Naive thymus-derived CD4-positive, alpha-beta T cell (primary cell): ENCODE data around the gene KLHDC9. TPM values are rescaled to one million over a fixed set of nuclear protein-coding genes. Genes with fewer than 3 reads are reported as not detected.
A peak's percentile ranks its signal among the peaks of the same experiment; 100 is the strongest.

Experiments used
- ATAC-seq: fragments of 150-1000 bp; cut with Tn5 transposase; 2 replicates; pipeline ENCODE4 v1.10.0; 2021; ENCODE audit warnings: mild to moderate bottlenecking, moderate library complexity
- CTCF ChIA-PET: fragments of 350-600 bp; sonication (Branson Sonifier 250); formaldehyde crosslinking; loops from one replicate; lab custom pipeline; 2021; ENCODE audit warnings: antibody characterized with exemption; lab: Charles Lee
- POLR2A ChIA-PET: fragments of 350-600 bp; sonication (Branson Sonifier 250); formaldehyde crosslinking; loops from one replicate; lab custom pipeline; 2021; ENCODE audit warnings: antibody characterized with exemption, inconsistent platforms; lab: Charles Lee
- DNase-seq, 9 donors: peaks; one replicate each; pipeline versions ENCODE4 v3.0.0 to v3.0.0-alpha.2; 2020 to 2022; ENCODE audit warnings: mixed read lengths in 1 of 9
- H3K27ac ChIP-seq: one replicate; pipeline ENCODE4 v1.7.0; 2013; ENCODE audit warnings: mild to moderate bottlenecking, low read depth, low read length, moderate library complexity
- H3K27me3 ChIP-seq, 2 donors: one replicate each; pipeline ENCODE4 v1.7.0; 2013; ENCODE audit warnings: low read length in 2 of 2, mild to moderate bottlenecking in 2 of 2, moderate library complexity in 2 of 2; ENCODE audit not compliant: control insufficient read depth in 2 of 2, insufficient read depth in 2 of 2
- H3K36me3 ChIP-seq, 3 experiments: 1 replicate in 2 of 3; 2 replicates in 1 of 3; pipeline ENCODE4 v1.7.0; 2013; ENCODE audit warnings: low read length in 3 of 3, mild to moderate bottlenecking in 3 of 3, moderate library complexity in 1 of 3; ENCODE audit not compliant: insufficient read depth in 3 of 3, control insufficient read depth in 2 of 3
- H3K4me1 ChIP-seq, 2 donors: one replicate each; pipeline ENCODE4 v1.7.0; 2013; ENCODE audit warnings: low read length in 2 of 2, mild to moderate bottlenecking in 2 of 2, moderate library complexity in 1 of 2; ENCODE audit not compliant: control insufficient read depth in 2 of 2, insufficient read depth in 2 of 2
- H3K4me3 ChIP-seq: 2 replicates; pipeline ENCODE4 v1.7.0; 2013; ENCODE audit warnings: mild to moderate bottlenecking, low read length
- H3K9me3 ChIP-seq, 3 experiments: 1 replicate in 2 of 3; 2 replicates in 1 of 3; pipeline ENCODE4 v1.7.0; 2013; ENCODE audit warnings: low read length in 3 of 3; ENCODE audit not compliant: control insufficient read depth in 2 of 3
- H3K27ac Mint-ChIP-seq, 9 donors: one replicate each; pipeline ENCODE4 v1.8.0; 2020 to 2022; ENCODE audit warnings: mixed read lengths in 9 of 9, mild to moderate bottlenecking in 8 of 9, moderate library complexity in 5 of 9, inconsistent platforms in 2 of 9
- H3K27me3 Mint-ChIP-seq, 5 donors: one replicate each; pipeline ENCODE4 v1.8.0; 2021 to 2022; ENCODE audit warnings: mixed read lengths in 5 of 5, mild to moderate bottlenecking in 1 of 5
- H3K36me3 Mint-ChIP-seq, 5 donors: one replicate each; pipeline ENCODE4 v1.8.0; 2020 to 2022; ENCODE audit warnings: mixed read lengths in 5 of 5, mild to moderate bottlenecking in 3 of 5, inconsistent platforms in 1 of 5
- H3K4me1 Mint-ChIP-seq, 7 donors: one replicate each; pipeline ENCODE4 v1.8.0; 2020 to 2022; ENCODE audit warnings: mixed read lengths in 7 of 7, mild to moderate bottlenecking in 3 of 7, inconsistent platforms in 1 of 7
- H3K4me3 Mint-ChIP-seq, 10 donors: one replicate each; pipeline ENCODE4 v1.8.0; 2020 to 2022; ENCODE audit warnings: mild to moderate bottlenecking in 10 of 10, mixed read lengths in 10 of 10, moderate library complexity in 6 of 10, inconsistent platforms in 2 of 10
- H3K9me3 Mint-ChIP-seq, 11 donors: one replicate each; pipeline ENCODE4 v1.8.0; 2020 to 2022; ENCODE audit warnings: mixed read lengths in 11 of 11, mild to moderate bottlenecking in 4 of 11, inconsistent platforms in 1 of 11, moderate library complexity in 1 of 11
- intact Hi-C, 2 donors: fragments of 100-400 bp; cut with micrococcal nuclease; formaldehyde crosslinking; loops; one replicate each; pipeline ENCODE4 v1.15.1; 2023
- polyA plus RNA-seq, 2 donors: library from polyadenylated mRNA; unstranded; fragments of 300-500 nt; fragmentation: Illumina TruSeq; gene quantifications; one replicate each; pipeline ENCODE4 v1.2.3, GENCODE V29; 2021
- total RNA-seq, 6 experiments: library from RNA in 5 of 6; stranded (reverse) in 5 of 6; gene quantifications; 1 replicate in 5 of 6; 2 replicates in 1 of 6; pipeline ENCODE4 v1.2.3 and lab custom pipeline; 2021 to 2026

KLHDC9 gene
- total and polyA plus RNA-seq, 7 experiments from 2014 or later: 0.40 to 1.1 (median 0.74) TPM; not detected in 4

- Histone ChIP-seq H3K36me3 (peaks cover 0 to 8% (median 0%) of the 10 kb centered on the region in 3 experiments), H3K4me1 (peaks cover 9 to 11% of the 10 kb centered on the region in 2 donors), H3K27me3 (no peaks in the 10 kb centered on the region), H3K9me3 (no peaks in the 10 kb centered on the region), H3K27ac (no peak overlapping the region), H3K4me3 (no peak overlapping the region)
- peaks cover 0 to 6% (median 0%) of the 10 kb centered on the region in 5 donors for H3K36me3 Mint-ChIP-seq
- peaks cover 23 to 68% (median 34%) of the 10 kb centered on the region in 7 donors for H3K4me1 Mint-ChIP-seq
- H3K27me3 Mint-ChIP-seq: peaks cover 0 to 12% (median 0%) of the 10 kb centered on the region in 5 donors
- peaks cover 0 to 10% (median 0%) of the 10 kb centered on the region in 11 donors for H3K9me3 Mint-ChIP-seq
- POLR2A ChIA-PET: interaction anchor here (0.8 to 7.4 kb wide), 3 partner anchors 26 to 70 kb away, joined by 3 to 106 read pairs (median 66); partner anchors contain the start of genes ARHGAP30, TSTD1 and USF1
- CTCF ChIA-PET: interaction anchor here (0.6 to 7.4 kb wide), 5 partner anchors 9 to 98 kb away, joined by 3 to 120 read pairs (median 5); partner anchors contain the start of gene ARHGAP30
- DNase-seq (no peak), ATAC-seq (no peak)
- peak overlapping the region in 3 of 9 donors; percentile 62 to 95 (median 79) for H3K27ac Mint-ChIP-seq
- no peak overlapping the region for H3K4me3 Mint-ChIP-seq
- intact Hi-C loops: no loop called here
Observed at GRCh38 chr1:161095230-161095629, 2.9 kb upstream of the KLHDC9 start.

GRCh38 chr1:161096015-161096414, 2.1 kb upstream of the KLHDC9 start:
- Mint-ChIP-seq H3K36me3 (peaks cover 0 to 8% (median 2%) of the 10 kb centered on the region in 5 donors), H3K4me1 (peaks cover 18 to 60% (median 26%) of the 10 kb centered on the region in 7 donors), H3K4me3 (no peak overlapping the region), H3K9me3 (peaks cover 0 to 10% (median 0%) of the 10 kb centered on the region in 11 donors), H3K27me3 (peaks cover 0 to 12% (median 0%) of the 10 kb centered on the region in 5 donors), H3K27ac (peak overlapping the region in 3 of 9 donors; percentile 59 to 99 (median 95))
- POLR2A ChIA-PET: interaction anchor here (0.8 to 7.4 kb wide), 5 partner anchors 8 to 58 kb away, joined by 3 to 106 read pairs (median 10); partner anchors contain the start of genes ARHGAP30, TSTD1, UFC1 and USF1
- no peaks in the 10 kb centered on the region for H3K9me3 ChIP-seq
- ATAC-seq (no peak), DNase-seq (no peak)
- peaks cover 9 to 11% of the 10 kb centered on the region in 2 donors for H3K4me1 ChIP-seq
- no peak overlapping the region for H3K4me3 ChIP-seq
- no peaks in the 10 kb centered on the region for H3K27me3 ChIP-seq
- CTCF ChIA-PET: interaction anchor here (1.5 to 7.4 kb wide), 7 partner anchors 10 to 98 kb away, joined by 3 to 120 read pairs (median 20); partner anchors contain the start of genes ARHGAP30, TSTD1 and USF1
- intact Hi-C loops: loop anchor here in 1 of 2 donors (2.0 kb wide), 2 partner anchors 23 to 37 kb away; partner anchors contain the start of genes DEDD, NIT1 and PFDN2
- peaks cover 0 to 15% (median 0%) of the 10 kb centered on the region in 3 experiments for H3K36me3 ChIP-seq
- no peak overlapping the region for H3K27ac ChIP-seq

DNA sequence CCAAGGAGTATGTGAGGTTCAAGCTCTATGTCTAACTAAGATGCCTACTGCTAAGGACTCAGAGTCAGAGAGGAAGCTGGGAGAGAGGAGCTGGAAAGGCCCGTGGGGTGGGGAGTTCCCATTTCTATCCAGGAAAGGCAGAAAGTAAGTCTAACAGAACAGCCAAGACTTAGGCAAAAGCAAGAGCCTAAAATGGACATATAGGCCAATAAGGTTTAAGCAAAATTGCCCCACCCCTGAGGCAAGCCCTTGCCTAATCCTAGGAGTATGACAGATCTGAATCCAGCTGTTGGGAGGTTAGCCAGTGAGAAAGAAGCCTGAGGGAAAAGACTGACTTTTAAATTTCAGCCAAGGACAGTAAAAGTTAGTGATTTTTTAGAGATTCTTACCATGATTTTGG, 1.6 kb upstream of the KLHDC9 start:
- H3K4me3 Mint-ChIP-seq: peak overlapping the region in 3 of 10 donors; percentile 30 to 92 (median 81)
- DNase-seq: no peak
- no peak overlapping the region for H3K27ac ChIP-seq

DNA sequence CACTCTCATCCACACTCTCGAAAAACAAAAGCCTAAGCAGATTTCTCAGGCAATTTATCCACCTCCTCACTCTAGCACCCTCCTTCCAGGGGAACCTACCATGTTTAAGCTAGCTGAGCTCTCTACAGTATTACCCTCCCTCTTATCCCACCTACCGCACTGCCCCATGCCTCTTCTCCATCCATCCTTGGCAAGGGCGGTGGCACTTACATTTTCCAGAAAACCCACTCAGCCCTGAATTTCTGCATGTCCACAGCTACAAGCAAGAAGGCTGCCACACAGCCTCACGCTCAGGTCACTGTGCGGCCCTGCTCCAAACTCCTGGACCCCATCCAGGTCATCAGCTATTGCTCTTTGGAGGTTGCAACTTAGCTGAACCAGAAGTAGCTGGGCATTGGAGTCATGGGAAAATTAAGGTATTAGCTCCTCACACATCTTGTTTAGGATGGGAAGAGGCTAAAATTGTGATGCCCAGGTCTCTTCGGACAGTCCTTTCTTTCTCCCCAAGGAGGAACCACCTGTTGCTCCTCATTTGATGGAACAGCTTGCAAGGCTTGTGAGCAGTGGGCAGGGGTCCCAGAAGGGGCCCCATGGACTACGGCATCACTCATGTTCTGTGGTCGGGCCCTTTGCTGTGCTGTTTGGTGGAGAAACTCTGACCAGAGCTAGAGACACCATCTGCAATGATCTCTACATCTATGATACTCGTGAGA, 1.1 kb downstream of the KLHDC9 start:
- POLR2A ChIA-PET: interaction anchor here (0.5 to 7.4 kb wide), 6 partner anchors 14 to 432 kb away, joined by 3 to 106 read pairs (median 6); partner anchors contain the start of genes ARHGAP30, TSTD1 and USF1
- H3K36me3 Mint-ChIP-seq: peaks cover 0 to 13% (median 5%) of the 10 kb centered on the region in 5 donors

More for the DNA sequence above, 1.6 kb upstream of the KLHDC9 start:
- ATAC-seq: no peak
- H3K27ac Mint-ChIP-seq: peak overlapping the region in 7 of 9 donors; percentile 88 to 100 (median 96)
- peaks cover 18 to 58% (median 26%) of the 10 kb centered on the region in 7 donors for H3K4me1 Mint-ChIP-seq
- peaks cover 0 to 10% (median 0%) of the 10 kb centered on the region in 11 donors for H3K9me3 Mint-ChIP-seq
- no peak overlapping the region for H3K4me3 ChIP-seq
- ChIA-PET CTCF (interaction anchor here (1.5 to 7.4 kb wide), 11 partner anchors 10 to 109 kb away, joined by 3 to 123 read pairs (median 8); partner anchors contain the start of genes ARHGAP30, F11R, TSTD1 and USF1), POLR2A (interaction anchor here (0.5 to 7.4 kb wide), 15 partner anchors 8 to 668 kb away, joined by 3 to 106 read pairs (median 4); partner anchors contain the start of genes ARHGAP30, DEDD, F11R and TSTD1)
- H3K36me3 Mint-ChIP-seq: peaks cover 0 to 8% (median 2%) of the 10 kb centered on the region in 5 donors
- intact Hi-C loops: loop anchor here in 1 of 2 donors (2.0 kb wide), 2 partner anchors 22 to 36 kb away; partner anchors contain the start of genes DEDD, NIT1 and PFDN2
- H3K27me3 Mint-ChIP-seq: peaks cover 0 to 12% (median 0%) of the 10 kb centered on the region in 5 donors
- no peaks in the 10 kb centered on the region for H3K9me3 ChIP-seq
- peaks cover 0 to 16% (median 4%) of the 10 kb centered on the region in 3 experiments for H3K36me3 ChIP-seq
- H3K27me3 ChIP-seq: no peaks in the 10 kb centered on the region
- H3K4me1 ChIP-seq: peaks cover 9 to 11% of the 10 kb centered on the region in 2 donors

DNA sequence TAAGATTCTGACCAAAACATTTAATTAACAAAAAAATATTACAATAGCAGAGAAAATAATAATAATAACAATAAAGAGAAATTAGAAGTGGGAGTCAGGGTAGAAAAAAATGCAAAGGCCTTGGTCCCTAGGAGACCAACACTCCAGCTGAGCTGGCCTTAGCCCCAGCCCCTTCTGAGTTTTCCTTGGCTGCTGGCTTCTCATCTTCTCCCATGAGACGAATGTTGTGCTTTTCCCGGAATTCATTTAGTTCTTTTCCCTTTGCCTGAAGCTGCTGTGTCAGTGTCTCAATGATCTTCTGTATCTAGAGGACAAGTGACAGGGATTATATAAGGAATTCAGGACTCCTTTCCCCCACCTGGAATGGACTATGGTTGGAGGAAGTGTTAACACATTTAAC, 2.4 kb downstream of the KLHDC9 start:
- POLR2A ChIA-PET: interaction anchor here (0.7 to 7.4 kb wide), 4 partner anchors 11 to 58 kb away, joined by 3 to 106 read pairs (median 37); partner anchors contain the start of genes ARHGAP30, TSTD1 and USF1
- no peak overlapping the region for H3K4me3 Mint-ChIP-seq

More for the DNA sequence above, 1.1 kb downstream of the KLHDC9 start:
- Mint-ChIP-seq H3K27ac (peak overlapping the region; percentile 1 to 85 (median 69)), H3K9me3 (peaks cover 0 to 10% (median 0%) of the 10 kb centered on the region in 11 donors), H3K27me3 (peaks cover 0 to 12% (median 0%) of the 10 kb centered on the region in 5 donors), H3K4me1 (peaks cover 19 to 43% (median 26%) of the 10 kb centered on the region in 7 donors), H3K4me3 (peak overlapping the region; percentile 58 to 81 (median 70))
- CTCF ChIA-PET: interaction anchor here (0.6 to 7.4 kb wide), 9 partner anchors 13 to 173 kb away, joined by 3 to 123 read pairs (median 6); partner anchors contain the start of genes ARHGAP30, TSTD1 and USF1
- no peak overlapping the region for H3K4me3 ChIP-seq
- DNase-seq: no peak
- H3K27me3 ChIP-seq: no peaks in the 10 kb centered on the region
- peaks cover 0 to 25% (median 7%) of the 10 kb centered on the region in 3 experiments for H3K36me3 ChIP-seq
- H3K9me3 ChIP-seq: no peaks in the 10 kb centered on the region
- ATAC-seq: no peak
- H3K27ac ChIP-seq: no peak overlapping the region
- H3K4me1 ChIP-seq: peaks cover 9 to 11% of the 10 kb centered on the region in 2 donors
- intact Hi-C loops: loop anchor here in 1 of 2 donors (2.0 kb wide), 2 partner anchors 20 to 262 kb away; partner anchors contain the start of genes NIT1 and PFDN2

More for the DNA sequence above, 2.4 kb downstream of the KLHDC9 start:
- DNase-seq (no peak), ATAC-seq (no peak)
- CTCF ChIA-PET: interaction anchor here (0.8 to 7.4 kb wide), 5 partner anchors 30 to 104 kb away, joined by 3 to 123 read pairs (median 74); partner anchors contain the start of genes ARHGAP30 and TSTD1
- intact Hi-C loops: no loop called here
- no peaks in the 10 kb centered on the region for H3K27me3 ChIP-seq
- Mint-ChIP-seq H3K36me3 (peaks cover 0 to 13% (median 5%) of the 10 kb centered on the region in 5 donors), H3K27me3 (peaks cover 0 to 5% (median 0%) of the 10 kb centered on the region in 5 donors), H3K27ac (no peak overlapping the region), H3K4me1 (peaks cover 21 to 40% (median 31%) of the 10 kb centered on the region in 7 donors), H3K9me3 (peaks cover 0 to 10% (median 0%) of the 10 kb centered on the region in 11 donors)
- H3K4me1 ChIP-seq: peaks cover 9 to 11% of the 10 kb centered on the region in 2 donors
- no peak overlapping the region for H3K4me3 ChIP-seq
- no peak overlapping the region for H3K27ac ChIP-seq
- H3K9me3 ChIP-seq: no peaks in the 10 kb centered on the region
- H3K36me3 ChIP-seq: peaks cover 0 to 25% (median 7%) of the 10 kb centered on the region in 3 experiments
